Amniotic stem cell (primary cell): ENCODE data around the gene CNTFR.
"Not testable (repeated sequence)": the region's sequence is repeated elsewhere in the genome, so short reads cannot be mapped to it uniquely, and the experiment has no call there.

Experiments used
- DNase-seq: peaks from one replicate; lab custom pipeline; 2025; lab: John Stamatoyannopoulos, UW

Gene CNTFR

GRCh38 chr9:34554211-34555001 is 35.1 kb downstream of the CNTFR start:
- DNase-seq, result no peak

- no peak for DNase-seq
Measured at GRCh38 chr9:34553511-34554021, 36.0 kb downstream of the CNTFR start.

- DNase-seq, result no peak
Measured at GRCh38 chr9:34552986-34553385, 36.5 kb downstream of the CNTFR start.

- DNase-seq, result no peak
Measured at GRCh38 chr9:34552606-34552981, 36.9 kb downstream of the CNTFR start.

- no peak for DNase-seq
Measured at GRCh38 chr9:34551751-34552605, 37.5 kb downstream of the CNTFR start.

GRCh38 chr9:34550681-34551270 is 38.7 kb downstream of the CNTFR start:
- DNase-seq, result no peak

DNA sequence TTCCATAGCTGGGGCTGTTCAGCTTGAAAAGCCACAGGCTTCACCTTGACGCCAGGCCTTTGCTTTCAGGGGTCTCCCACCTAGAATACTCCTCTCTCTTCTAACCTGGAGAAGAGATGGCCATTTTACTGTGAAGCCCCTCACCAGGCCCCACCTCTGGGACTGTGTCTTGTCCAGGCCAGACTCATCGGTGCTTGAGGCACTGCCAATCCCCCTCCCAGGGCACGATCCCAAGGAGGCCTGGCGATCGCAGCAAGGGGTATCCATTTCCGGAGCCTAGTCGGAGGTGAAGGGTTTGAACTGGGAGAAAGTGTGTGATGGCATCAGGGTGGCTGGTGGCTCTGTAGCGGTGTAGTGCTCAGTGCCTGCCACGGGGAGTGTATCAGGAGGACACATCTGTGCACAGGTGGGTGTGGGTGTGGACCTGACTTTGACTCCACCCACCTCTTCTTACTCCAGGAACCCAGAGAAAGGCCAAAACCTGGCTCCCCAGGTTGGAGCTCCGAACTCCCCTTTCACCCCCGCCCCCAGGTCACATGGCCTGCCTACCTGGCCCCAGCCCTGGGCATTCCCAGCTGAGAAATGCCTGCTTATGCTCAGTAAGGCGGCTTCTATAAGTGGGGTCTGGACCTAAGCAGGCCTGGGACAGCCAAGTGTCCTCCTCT is 39.4 kb downstream of the CNTFR start:
- DNase-seq, result no peak

GRCh38 chr9:34549407-34549732 is 40.2 kb downstream of the CNTFR start:
- DNase-seq, result no peak

DNA sequence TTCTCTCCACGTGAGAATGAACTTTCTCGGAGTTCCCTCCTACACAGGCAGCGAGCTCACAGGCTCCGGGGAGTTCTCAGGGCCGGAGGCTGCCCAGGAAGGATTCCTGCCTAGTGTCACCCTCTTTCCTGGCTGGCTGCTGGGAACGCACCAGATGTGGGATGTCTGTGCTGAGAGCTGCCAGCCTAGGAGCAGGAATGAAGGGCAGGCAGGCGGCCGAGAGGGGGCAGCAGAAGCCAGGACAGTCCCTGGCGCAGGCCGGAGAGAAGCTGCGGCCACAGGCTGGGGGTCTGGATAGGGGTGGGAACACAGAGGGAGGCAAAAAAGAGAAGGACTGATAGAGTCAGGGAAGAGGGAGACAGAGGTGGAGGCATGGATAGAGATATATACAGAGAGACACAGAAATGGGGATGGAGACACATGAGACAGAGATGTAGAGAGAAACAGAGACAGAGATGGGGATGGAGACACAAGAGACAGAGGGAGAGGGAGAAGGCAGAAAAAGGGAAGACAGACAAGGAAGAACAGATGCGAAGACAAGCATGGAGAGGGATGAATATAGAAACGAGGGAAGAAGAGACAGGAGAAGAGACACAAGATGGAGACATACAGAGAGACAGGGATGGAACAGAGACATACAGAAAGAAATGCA is 41.4 kb downstream of the CNTFR start:
- DNase-seq, result no peak

DNA sequence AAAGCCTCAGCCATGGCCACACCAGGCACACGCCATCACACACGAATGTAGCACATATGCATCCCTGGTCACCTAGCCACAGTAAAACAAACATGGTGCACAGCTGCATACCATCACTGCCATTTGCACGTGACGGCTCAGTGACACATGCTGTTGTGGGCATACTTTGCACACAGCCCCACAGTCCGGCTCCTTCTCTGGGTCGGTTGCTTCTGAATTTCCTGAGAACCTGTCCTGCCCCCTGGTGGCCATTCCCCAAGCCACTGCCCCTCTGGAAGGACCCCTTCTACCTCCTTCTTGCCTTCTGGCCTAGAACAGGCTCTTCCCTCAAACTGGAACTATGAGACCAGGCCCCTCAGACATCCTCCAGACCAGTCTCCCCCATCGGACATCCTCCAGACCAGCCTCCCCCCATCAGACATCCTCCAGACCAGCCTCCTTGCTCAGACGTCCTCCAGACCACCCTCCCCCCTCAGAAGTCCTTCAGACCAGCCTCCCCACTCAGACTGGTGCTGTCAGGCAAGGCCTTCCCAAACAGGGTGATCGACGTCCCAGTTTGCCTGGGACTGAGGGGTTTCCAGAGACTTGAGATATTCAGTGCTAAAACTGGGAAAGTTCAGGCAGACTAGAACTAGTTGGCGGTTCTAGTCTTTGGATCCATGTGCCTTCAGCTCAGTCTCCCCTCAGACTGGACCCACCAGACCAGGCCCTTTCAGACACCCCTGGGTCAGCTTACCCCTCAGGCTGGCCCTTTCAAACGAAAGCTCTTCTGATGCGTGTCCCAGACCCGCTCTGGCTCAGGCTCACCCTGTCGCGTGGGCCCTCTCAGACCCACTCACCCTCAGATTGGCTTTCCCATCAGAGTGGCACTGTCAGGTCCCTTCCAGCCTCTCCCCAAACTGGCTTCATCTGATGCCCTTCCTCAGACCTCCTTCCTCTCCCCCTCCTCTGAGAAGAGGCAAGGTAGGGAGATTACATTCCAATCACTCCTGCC is 42.4 kb downstream of the CNTFR start:
- DNase-seq, result no peak

- no peak for DNase-seq
Measured at GRCh38 chr9:34546102-34546833, 43.3 kb downstream of the CNTFR start.

DNA sequence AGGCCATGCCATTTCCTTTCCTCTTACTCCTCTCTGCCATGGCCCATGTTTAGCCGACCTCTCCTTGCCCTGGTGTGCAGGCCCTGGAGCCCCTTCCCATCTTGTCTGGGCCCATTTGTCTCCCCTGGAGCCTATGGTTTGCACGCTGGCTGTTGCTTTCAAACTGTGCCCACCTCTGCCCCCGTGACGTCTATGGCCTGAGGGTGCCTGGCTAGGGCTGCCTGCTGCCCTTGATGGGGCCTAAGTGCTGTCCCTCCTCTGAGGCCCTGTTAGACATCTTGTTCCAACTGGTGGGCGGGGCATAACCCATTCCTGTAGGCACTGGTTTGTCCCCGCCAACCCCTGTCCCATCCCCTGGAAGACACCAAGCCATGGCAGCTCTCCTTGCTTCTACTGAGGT is 44.0 kb downstream of the CNTFR start:
- DNase-seq, result no peak

DNA sequence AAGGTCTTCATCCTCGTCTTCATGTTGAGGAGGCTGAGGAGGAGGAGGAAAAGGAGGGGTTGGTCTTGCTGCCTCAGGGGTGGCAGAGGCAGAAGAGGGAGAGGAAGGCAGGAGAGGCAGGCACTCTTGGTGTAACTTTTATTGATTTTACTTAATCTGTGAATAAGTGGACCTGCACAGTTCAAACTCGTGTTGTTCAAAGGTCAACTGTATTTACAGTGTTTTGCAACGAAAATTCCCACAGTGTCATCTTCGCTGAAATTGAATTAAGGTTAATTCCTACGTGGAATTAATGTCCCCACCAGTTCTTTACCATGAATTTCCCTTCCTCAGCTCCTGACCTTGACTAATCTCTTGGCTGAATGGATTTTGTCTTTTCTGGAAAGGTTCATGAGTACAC is 45.5 kb downstream of the CNTFR start:
- no peak for DNase-seq

- DNase-seq, result no peak
Measured at GRCh38 chr9:34541540-34541939, 48.0 kb downstream of the CNTFR start.

DNA sequence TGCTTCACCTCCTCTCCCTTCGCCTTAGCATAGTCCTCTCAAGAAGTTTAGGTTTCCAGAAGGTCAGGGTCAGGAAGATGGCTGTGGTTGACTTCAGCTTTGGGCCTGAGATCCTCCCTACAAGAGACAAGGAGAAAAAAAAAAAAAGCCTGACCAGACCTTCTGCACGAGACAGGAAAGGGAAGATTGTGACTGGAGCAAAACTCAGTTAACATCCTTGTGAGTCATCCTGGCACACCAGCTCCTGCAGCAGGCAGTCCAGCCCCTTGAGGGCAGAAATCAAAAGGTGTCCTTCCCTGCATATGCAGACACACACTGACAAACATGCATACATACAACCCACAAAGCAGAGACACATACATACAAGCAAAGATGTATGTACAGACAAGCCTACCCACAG is 48.7 kb downstream of the CNTFR start:
- no peak for DNase-seq

DNA sequence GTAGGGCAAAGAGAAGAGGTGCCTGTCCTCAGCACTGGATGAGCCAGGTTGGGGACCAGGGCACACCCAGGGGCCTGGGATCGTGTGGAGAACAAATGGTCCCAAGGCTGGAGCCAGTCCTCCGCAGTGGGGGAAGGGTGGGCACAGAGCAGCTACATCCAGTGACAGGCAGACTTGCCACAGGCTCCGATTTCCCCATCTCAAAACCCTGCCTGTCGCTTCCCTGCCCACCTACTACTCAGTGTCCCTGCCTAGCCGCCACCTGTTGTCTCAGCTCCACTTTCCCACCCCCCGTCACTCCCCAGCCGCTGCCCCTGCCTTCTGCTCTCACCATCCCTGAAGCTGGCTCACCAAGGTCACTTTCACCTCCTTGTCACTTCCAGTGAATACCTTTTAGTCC is 52.8 kb downstream of the CNTFR start:
- DNase-seq, result no peak

- not testable (repeated sequence) for DNase-seq
Measured at GRCh38 chr9:34532041-34532440, 57.5 kb downstream of the CNTFR start.

GRCh38 chr9:34526026-34526425 is 63.5 kb downstream of the CNTFR start:
- DNase-seq, result no peak

DNA sequence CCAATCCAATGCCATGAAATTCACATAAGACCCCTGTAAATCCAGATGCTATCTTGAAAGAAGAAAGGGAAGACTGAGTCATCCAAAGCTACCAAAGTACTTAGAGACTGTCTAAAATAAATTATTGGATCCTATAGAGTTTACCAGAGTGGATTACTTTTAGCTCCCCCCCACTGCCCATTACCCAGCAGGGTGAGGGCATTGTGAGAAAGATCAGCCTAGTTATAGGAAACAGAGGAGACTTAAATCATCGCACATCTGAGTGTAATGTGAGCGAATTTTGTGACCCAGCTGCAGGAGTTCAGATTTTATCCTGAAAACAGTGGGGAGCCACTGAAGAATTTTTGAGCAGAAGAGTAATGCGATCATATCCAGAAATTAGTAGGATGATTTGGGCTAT is 65.2 kb downstream of the CNTFR start:
- no peak for DNase-seq
